Measurements from ENCODE around the gene SH2B3. TPM values are rescaled to one million over a fixed set of nuclear protein-coding genes. Genes with fewer than 3 reads are reported as not detected.

The SH2B3 gene
- total RNA-seq, 1 donor from 2014 or later: 124 TPM

GRCh38 chr12:111445726-111446581, 40.2 kb downstream of the SH2B3 start:
- H3K36me3 ChIP-seq: peaks cover 45 to 51% of the 10 kb centered on the region in 2 donors
- TF ChIP-seq CTCF (IDR thresholded peaks at IDR 0.05): no peak
- H3K9me3 ChIP-seq: no peaks in the 10 kb centered on the region
- H3K27ac ChIP-seq: peak overlapping the region; percentile 47 to 63
- peaks cover 0 to 15% of the 10 kb centered on the region in 2 donors for H3K4me1 ChIP-seq
- intact Hi-C loops (cut with DNase I): no loop called here
- H3K4me3 ChIP-seq: no peak overlapping the region
- H3K27me3 ChIP-seq: no peaks in the 10 kb centered on the region
- peak in 1 of 2 donors; percentile 63 for DNase-seq (ENCODE audit: low spot score in 2 of 2)

GRCh38 chr12:111446631-111447570, 41.2 kb downstream of the SH2B3 start:
- Histone ChIP-seq H3K36me3 (peaks cover 47 to 54% of the 10 kb centered on the region in 2 donors), H3K4me1 (peaks cover 0 to 15% of the 10 kb centered on the region in 2 donors), H3K4me3 (no peak overlapping the region), H3K27me3 (no peaks in the 10 kb centered on the region), H3K9me3 (no peaks in the 10 kb centered on the region), H3K27ac (peak overlapping the region; percentile 47 to 63)
- no peak for DNase-seq (ENCODE audit: low spot score in 2 of 2)
- intact Hi-C loops (cut with DNase I): no loop called here
- no peak for TF ChIP-seq CTCF (IDR thresholded peaks at IDR 0.05)

GRCh38 chr12:111447571-111448265, 42.0 kb downstream of the SH2B3 start:
- Histone ChIP-seq H3K4me3 (no peak overlapping the region), H3K27ac (peak overlapping the region in 1 of 2 donors; percentile 17), H3K9me3 (no peaks in the 10 kb centered on the region), H3K4me1 (peaks cover 0 to 15% of the 10 kb centered on the region in 2 donors), H3K27me3 (no peaks in the 10 kb centered on the region), H3K36me3 (peaks cover 52 to 53% of the 10 kb centered on the region in 2 donors)
- peak in 1 of 2 donors; percentile 53 for DNase-seq (ENCODE audit: low spot score in 2 of 2)
- TF ChIP-seq CTCF (IDR thresholded peaks at IDR 0.05): no peak
- intact Hi-C loops (cut with DNase I): no loop called here

GRCh38 chr12:111448266-111448830, 42.6 kb downstream of the SH2B3 start:
- Histone ChIP-seq H3K27ac (peak overlapping the region in 1 of 2 donors; percentile 21), H3K36me3 (peaks cover 55 to 59% of the 10 kb centered on the region in 2 donors), H3K4me1 (peaks cover 0 to 15% of the 10 kb centered on the region in 2 donors), H3K9me3 (no peaks in the 10 kb centered on the region), H3K27me3 (no peaks in the 10 kb centered on the region), H3K4me3 (no peak overlapping the region)
- DNase-seq (ENCODE audit: low spot score in 2 of 2): peak in 1 of 2 donors; percentile 60
- no peak for TF ChIP-seq CTCF (IDR thresholded peaks at IDR 0.05)
- intact Hi-C loops (cut with DNase I): no loop called here

All from ascending aorta (tissue), 2 donors.